ENCODE measurements around the gene RBKS.
A peak's percentile ranks its signal among the peaks of the same experiment; 100 is the strongest.

The RBKS gene

DNA sequence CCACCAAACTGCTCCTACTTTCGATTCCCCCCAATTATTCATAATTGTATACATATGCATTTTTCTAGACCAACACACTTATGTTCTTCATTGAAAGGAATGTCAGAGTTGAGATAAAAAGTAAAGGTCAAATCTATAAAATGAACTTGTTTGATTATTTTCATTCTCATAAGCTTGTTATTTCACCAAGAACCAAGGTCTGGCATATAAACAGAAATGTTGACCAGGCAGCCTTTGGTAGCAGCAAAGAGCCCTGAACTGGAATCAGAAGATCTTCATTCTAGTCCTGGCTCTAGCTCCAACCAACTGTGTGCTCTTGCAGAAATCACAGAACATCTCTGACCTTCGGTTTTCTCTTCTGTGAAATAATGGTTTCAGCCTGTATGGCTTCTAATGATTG is 42.9 kb downstream of the RBKS start:
- H3K4me3 ChIP-seq (ENCODE audit: low read depth, low read length): no peak overlapping the region
- no peak overlapping the region for H2BK5ac ChIP-seq (ENCODE audit: low read depth, low read length, poor library complexity)
- WGBS (ENCODE audit: extremely low coverage, insufficient coverage, insufficient read length): no CpG with 5 or more reads among the region's 2 CpGs
- no peaks in the 10 kb centered on the region for H3K79me2 ChIP-seq (ENCODE audit: control insufficient read depth, insufficient read depth, low read length, poor library complexity)
- H3K4me2 ChIP-seq (ENCODE audit: low read length): no peak overlapping the region
- H3K23ac ChIP-seq (ENCODE audit: low read length): no peak overlapping the region
- no peaks in the 10 kb centered on the region for H3K9me3 ChIP-seq (ENCODE audit: insufficient read depth, low read depth, low read length)
- no peak overlapping the region for H3K14ac ChIP-seq (ENCODE audit: low read length)
- H3K79me1 ChIP-seq (ENCODE audit: low read length): peaks cover 2% of the 10 kb centered on the region
- H2BK120ac ChIP-seq (ENCODE audit: insufficient read depth, low read length, poor library complexity): no peak overlapping the region
- H4K8ac ChIP-seq (ENCODE audit: low read depth, low read length): no peak overlapping the region
- H3K36me3 ChIP-seq (ENCODE audit: control insufficient read depth in 1 of 2, insufficient read depth in 2 of 2, low read length in 2 of 2): no peaks in the 10 kb centered on the region
- H4K12ac ChIP-seq (ENCODE audit: low read depth, low read length): no peak overlapping the region
- H4K91ac ChIP-seq (ENCODE audit: low read depth, low read length): no peak overlapping the region
- H2BK12ac ChIP-seq (ENCODE audit: low read length): no peak overlapping the region
- H3K27me3 ChIP-seq (ENCODE audit: insufficient read depth, low read length): no peaks in the 10 kb centered on the region
- H3K27ac ChIP-seq (ENCODE audit: low read depth, low read length): no peak overlapping the region
- peaks cover 0 to 3% of the 10 kb centered on the region in 2 experiments for H3K4me1 ChIP-seq (ENCODE audit: control insufficient read depth in 1 of 2, insufficient read depth in 2 of 2, low read length in 2 of 2)
- no peak overlapping the region for H3K9ac ChIP-seq (ENCODE audit: low read length)
- H3K4ac ChIP-seq (ENCODE audit: low read depth, low read length): no peak overlapping the region
- H2AFZ ChIP-seq (ENCODE audit: insufficient read depth, low read length, poor library complexity): no peak overlapping the region
- no peak for DNase-seq
- H3K18ac ChIP-seq (ENCODE audit: low read length): no peak overlapping the region
- no peak overlapping the region for H2AK5ac ChIP-seq (ENCODE audit: low read length)

DNA sequence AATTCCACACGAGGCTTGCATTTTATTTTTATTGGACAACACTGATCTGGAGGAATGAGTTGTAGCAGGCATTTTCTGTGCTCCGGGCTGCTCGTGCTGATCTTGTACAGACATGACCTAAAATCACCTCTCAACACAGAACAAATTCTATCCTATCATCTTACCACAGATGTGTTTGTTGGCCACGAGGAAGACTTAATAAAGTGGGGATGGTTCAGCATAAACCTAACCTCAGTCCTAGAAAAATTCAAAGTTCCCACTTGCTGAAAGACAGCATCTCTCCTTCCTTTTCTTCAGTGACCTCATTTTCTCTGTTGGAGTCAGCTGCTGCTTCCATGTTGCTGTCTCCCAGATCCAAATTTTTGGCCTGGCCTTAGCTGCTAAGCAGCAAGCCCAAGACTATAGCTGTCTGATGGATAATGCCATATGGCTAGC is 45.3 kb downstream of the RBKS start:
- Histone ChIP-seq H2AFZ (ENCODE audit: insufficient read depth, low read length, poor library complexity) (no peak overlapping the region), H3K4me2 (ENCODE audit: low read length) (no peak overlapping the region), H3K4me1 (ENCODE audit: control insufficient read depth in 1 of 2, insufficient read depth in 2 of 2, low read length in 2 of 2) (peaks cover 0 to 3% of the 10 kb centered on the region in 2 experiments), H3K79me1 (ENCODE audit: low read length) (peaks cover 2% of the 10 kb centered on the region), H3K9ac (ENCODE audit: low read length) (no peak overlapping the region), H3K36me3 (ENCODE audit: control insufficient read depth in 1 of 2, insufficient read depth in 2 of 2, low read length in 2 of 2) (no peaks in the 10 kb centered on the region), H3K23ac (ENCODE audit: low read length) (no peak overlapping the region), H3K14ac (ENCODE audit: low read length) (no peak overlapping the region), H3K27me3 (ENCODE audit: insufficient read depth, low read length) (no peaks in the 10 kb centered on the region), H2BK12ac (ENCODE audit: low read length) (no peak overlapping the region), H4K91ac (ENCODE audit: low read depth, low read length) (no peak overlapping the region), H2AK5ac (ENCODE audit: low read length) (no peak overlapping the region), H3K27ac (ENCODE audit: low read depth, low read length) (no peak overlapping the region), H2BK5ac (ENCODE audit: low read depth, low read length, poor library complexity) (no peak overlapping the region), H3K18ac (ENCODE audit: low read length) (no peak overlapping the region), H3K9me3 (ENCODE audit: insufficient read depth, low read depth, low read length) (no peaks in the 10 kb centered on the region), H3K79me2 (ENCODE audit: control insufficient read depth, insufficient read depth, low read length, poor library complexity) (no peaks in the 10 kb centered on the region), H4K12ac (ENCODE audit: low read depth, low read length) (no peak overlapping the region), H4K8ac (ENCODE audit: low read depth, low read length) (no peak overlapping the region), H3K4ac (ENCODE audit: low read depth, low read length) (no peak overlapping the region), H2BK120ac (ENCODE audit: insufficient read depth, low read length, poor library complexity) (no peak overlapping the region), H3K4me3 (ENCODE audit: low read depth, low read length) (no peak overlapping the region)
- peak in 1 of 2 donors; percentile 52 for DNase-seq
- no CpG with 5 or more reads among the region's 4 CpGs for WGBS (ENCODE audit: extremely low coverage, insufficient coverage, insufficient read length)

DNA sequence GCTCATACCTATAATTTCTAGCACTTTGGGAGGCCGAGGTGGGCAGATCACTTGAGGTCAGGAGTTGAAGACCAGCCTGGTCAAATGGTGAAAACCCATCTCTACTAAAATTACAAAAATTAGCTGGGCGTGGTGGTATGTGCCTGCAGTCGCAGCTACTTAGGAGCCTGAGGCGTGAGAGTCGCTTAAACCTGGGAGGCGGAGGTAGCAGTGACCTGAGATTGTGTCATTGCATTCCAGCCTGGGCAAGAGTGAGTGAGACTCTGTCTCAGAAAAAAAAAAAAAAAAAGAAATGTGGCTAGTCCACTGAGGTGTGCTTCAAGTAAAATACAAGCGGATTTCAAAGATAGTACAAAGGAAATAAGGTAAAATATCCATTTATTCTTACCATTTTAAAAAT is 46.2 kb downstream of the RBKS start:
- Histone ChIP-seq H3K4ac (ENCODE audit: low read depth, low read length) (no peak overlapping the region), H3K18ac (ENCODE audit: low read length) (peak overlapping the region; percentile 53), H3K79me2 (ENCODE audit: control insufficient read depth, insufficient read depth, low read length, poor library complexity) (no peaks in the 10 kb centered on the region), H3K14ac (ENCODE audit: low read length) (no peak overlapping the region), H3K27ac (ENCODE audit: low read depth, low read length) (no peak overlapping the region), H2BK120ac (ENCODE audit: insufficient read depth, low read length, poor library complexity) (no peak overlapping the region), H2BK12ac (ENCODE audit: low read length) (peak overlapping the region; percentile 95), H3K79me1 (ENCODE audit: low read length) (peaks cover 2% of the 10 kb centered on the region), H4K91ac (ENCODE audit: low read depth, low read length) (no peak overlapping the region), H3K4me3 (ENCODE audit: low read depth, low read length) (no peak overlapping the region), H3K4me1 (ENCODE audit: control insufficient read depth in 1 of 2, insufficient read depth in 2 of 2, low read length in 2 of 2) (peaks cover 0 to 3% of the 10 kb centered on the region in 2 experiments), H2AK5ac (ENCODE audit: low read length) (no peak overlapping the region), H3K4me2 (ENCODE audit: low read length) (no peak overlapping the region), H2BK5ac (ENCODE audit: low read depth, low read length, poor library complexity) (no peak overlapping the region), H3K9ac (ENCODE audit: low read length) (no peak overlapping the region), H4K8ac (ENCODE audit: low read depth, low read length) (no peak overlapping the region), H2AFZ (ENCODE audit: insufficient read depth, low read length, poor library complexity) (no peak overlapping the region), H4K12ac (ENCODE audit: low read depth, low read length) (no peak overlapping the region), H3K23ac (ENCODE audit: low read length) (no peak overlapping the region), H3K36me3 (ENCODE audit: control insufficient read depth in 1 of 2, insufficient read depth in 2 of 2, low read length in 2 of 2) (no peaks in the 10 kb centered on the region), H3K27me3 (ENCODE audit: insufficient read depth, low read length) (no peaks in the 10 kb centered on the region), H3K9me3 (ENCODE audit: insufficient read depth, low read depth, low read length) (no peaks in the 10 kb centered on the region)
- peak; percentile 74 to 94 for DNase-seq
- no CpG with 5 or more reads among the region's 7 CpGs for WGBS (ENCODE audit: extremely low coverage, insufficient coverage, insufficient read length)

DNA sequence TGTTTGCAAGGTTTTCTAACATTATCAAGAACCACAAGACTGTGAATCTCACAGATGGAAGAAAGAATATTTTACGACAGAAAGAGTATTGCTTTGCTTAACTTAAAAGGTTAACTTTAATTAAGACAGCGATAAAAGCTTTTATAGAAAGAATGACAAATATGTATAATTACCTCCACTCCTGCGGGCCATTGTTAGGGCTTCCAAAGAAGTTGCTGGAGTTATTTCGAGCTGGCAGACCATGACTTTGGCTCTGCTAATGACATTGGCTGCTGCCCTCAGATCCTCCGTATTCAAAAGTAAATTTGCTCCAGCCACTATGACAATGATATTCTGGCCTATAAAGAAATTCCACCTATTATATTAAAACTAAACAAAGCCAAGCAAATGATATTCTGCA is 47.3 kb downstream of the RBKS start:
- no peak overlapping the region for H4K91ac ChIP-seq (ENCODE audit: low read depth, low read length)
- H2AFZ ChIP-seq (ENCODE audit: insufficient read depth, low read length, poor library complexity): no peak overlapping the region
- no peak overlapping the region for H3K4ac ChIP-seq (ENCODE audit: low read depth, low read length)
- H3K27me3 ChIP-seq (ENCODE audit: insufficient read depth, low read length): no peaks in the 10 kb centered on the region
- H3K4me2 ChIP-seq (ENCODE audit: low read length): no peak overlapping the region
- no peak overlapping the region for H3K27ac ChIP-seq (ENCODE audit: low read depth, low read length)
- no peak overlapping the region for H3K18ac ChIP-seq (ENCODE audit: low read length)
- no peak overlapping the region for H3K4me3 ChIP-seq (ENCODE audit: low read depth, low read length)
- WGBS (ENCODE audit: extremely low coverage, insufficient coverage, insufficient read length): no CpG with 5 or more reads among the region's 5 CpGs
- peaks cover 2% of the 10 kb centered on the region for H3K79me1 ChIP-seq (ENCODE audit: low read length)
- no peak overlapping the region for H2BK5ac ChIP-seq (ENCODE audit: low read depth, low read length, poor library complexity)
- H2BK120ac ChIP-seq (ENCODE audit: insufficient read depth, low read length, poor library complexity): no peak overlapping the region
- no peak overlapping the region for H4K8ac ChIP-seq (ENCODE audit: low read depth, low read length)
- H3K9ac ChIP-seq (ENCODE audit: low read length): no peak overlapping the region
- peak in 1 of 2 donors; percentile 40 for DNase-seq
- H4K12ac ChIP-seq (ENCODE audit: low read depth, low read length): no peak overlapping the region
- no peaks in the 10 kb centered on the region for H3K9me3 ChIP-seq (ENCODE audit: insufficient read depth, low read depth, low read length)
- H3K14ac ChIP-seq (ENCODE audit: low read length): no peak overlapping the region
- no peak overlapping the region for H2AK5ac ChIP-seq (ENCODE audit: low read length)
- H2BK12ac ChIP-seq (ENCODE audit: low read length): no peak overlapping the region
- no peaks in the 10 kb centered on the region for H3K79me2 ChIP-seq (ENCODE audit: control insufficient read depth, insufficient read depth, low read length, poor library complexity)
- H3K23ac ChIP-seq (ENCODE audit: low read length): no peak overlapping the region
- H3K4me1 ChIP-seq (ENCODE audit: control insufficient read depth in 1 of 2, insufficient read depth in 2 of 2, low read length in 2 of 2): peaks cover 0 to 3% of the 10 kb centered on the region in 2 experiments
- no peaks in the 10 kb centered on the region for H3K36me3 ChIP-seq (ENCODE audit: control insufficient read depth in 1 of 2, insufficient read depth in 2 of 2, low read length in 2 of 2)

Measured in trophoblast cell (in vitro differentiated cells and primary cell).